HG02852 (cell line): ENCODE results near the gene SMIM1.

ENCODE experiments used
- ATAC-seq: cut with Tn5 transposase; IDR thresholded peaks from one replicate; pipeline ENCODE4 v1.9.1; 2021; ENCODE audit warnings: mild to moderate bottlenecking, moderate library complexity; ENCODE audit not compliant: unreplicated experiment

Gene SMIM1

GRCh38 chr1:3817138-3817740 lies 44.7 kb downstream of the SMIM1 start:
- ATAC-seq, result no peak

DNA sequence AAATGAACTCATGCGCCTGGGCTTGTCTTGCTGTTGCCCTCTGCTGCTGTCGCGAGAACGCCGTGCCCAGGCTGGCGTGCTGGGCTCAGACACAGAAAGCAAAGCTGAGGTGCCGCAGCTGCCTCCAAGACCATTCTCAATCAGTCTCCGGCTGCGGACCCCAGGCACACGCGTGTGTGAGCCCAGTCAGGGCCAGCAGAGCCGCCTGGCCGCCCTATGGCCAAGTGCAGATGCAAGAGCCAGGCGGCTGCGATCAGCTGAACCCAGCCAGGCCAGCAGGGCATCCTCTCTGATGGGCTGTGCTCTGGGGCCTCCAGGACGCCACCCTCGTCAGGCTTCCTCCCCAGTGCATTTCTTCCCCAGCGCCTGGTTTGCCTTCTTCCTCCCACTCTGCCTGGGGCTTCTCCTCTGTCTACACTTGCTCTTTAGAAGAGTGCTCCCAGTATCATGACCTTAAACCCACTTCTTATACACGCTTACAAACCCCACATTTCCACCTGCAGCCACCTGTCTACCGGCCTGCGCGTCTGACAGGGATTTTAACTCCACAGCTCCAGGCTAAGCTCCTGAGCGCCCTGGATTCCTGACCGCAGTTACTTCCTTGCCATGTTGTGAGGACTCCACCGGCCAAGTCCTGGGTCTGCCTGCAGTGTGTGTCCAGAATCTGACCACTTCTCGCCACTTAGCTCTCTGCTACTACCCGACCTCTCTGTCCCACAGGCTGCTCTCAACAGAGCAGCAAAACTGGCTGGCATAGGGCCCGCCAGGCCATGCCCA lies 45.5 kb downstream of the SMIM1 start:
- ATAC-seq, result no peak

- ATAC-seq, result no peak
These were observed 47.2 kb downstream of the SMIM1 start for GRCh38 chr1:3819771-3820200.

- ATAC-seq, result no peak
These were observed 47.8 kb downstream of the SMIM1 start for GRCh38 chr1:3820316-3820715.

- ATAC-seq, result no peak
These were observed 48.5 kb downstream of the SMIM1 start for GRCh38 chr1:3821004-3821403.

- no peak for ATAC-seq
These were observed 48.9 kb downstream of the SMIM1 start for GRCh38 chr1:3821447-3821846.

DNA sequence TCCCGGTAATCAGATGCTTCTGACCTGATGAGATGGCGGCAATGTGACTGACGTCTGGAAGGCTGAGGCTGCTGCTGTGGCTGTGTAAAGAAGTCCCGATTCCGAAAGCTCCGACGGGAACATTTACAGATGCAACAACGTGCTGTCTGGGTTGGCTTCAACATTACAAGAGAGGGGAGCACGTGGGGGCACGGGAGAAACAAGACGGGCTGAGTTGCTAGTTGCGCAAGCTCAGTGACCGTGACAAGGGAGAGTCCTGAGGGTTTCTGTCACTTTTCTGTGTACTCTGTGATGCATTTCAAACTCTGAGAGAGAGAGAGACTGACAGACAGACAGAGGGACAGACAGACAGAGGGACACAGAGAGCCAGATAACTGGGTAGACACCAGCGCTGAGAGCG lies 49.4 kb downstream of the SMIM1 start:
- ATAC-seq, result no peak

GRCh38 chr1:3822421-3822820 lies 49.9 kb downstream of the SMIM1 start:
- ATAC-seq, result no peak

GRCh38 chr1:3824650-3825049 lies 52.1 kb downstream of the SMIM1 start:
- no peak for ATAC-seq

GRCh38 chr1:3825356-3825755 lies 52.8 kb downstream of the SMIM1 start:
- ATAC-seq, result no peak
